NCI-H510A (cell line): ENCODE measurements around the gene KCNJ5.

Experiments used
- DNase-seq: peaks from one replicate; lab custom pipeline; 2025; lab: John Stamatoyannopoulos, UW

Gene KCNJ5

DNA sequence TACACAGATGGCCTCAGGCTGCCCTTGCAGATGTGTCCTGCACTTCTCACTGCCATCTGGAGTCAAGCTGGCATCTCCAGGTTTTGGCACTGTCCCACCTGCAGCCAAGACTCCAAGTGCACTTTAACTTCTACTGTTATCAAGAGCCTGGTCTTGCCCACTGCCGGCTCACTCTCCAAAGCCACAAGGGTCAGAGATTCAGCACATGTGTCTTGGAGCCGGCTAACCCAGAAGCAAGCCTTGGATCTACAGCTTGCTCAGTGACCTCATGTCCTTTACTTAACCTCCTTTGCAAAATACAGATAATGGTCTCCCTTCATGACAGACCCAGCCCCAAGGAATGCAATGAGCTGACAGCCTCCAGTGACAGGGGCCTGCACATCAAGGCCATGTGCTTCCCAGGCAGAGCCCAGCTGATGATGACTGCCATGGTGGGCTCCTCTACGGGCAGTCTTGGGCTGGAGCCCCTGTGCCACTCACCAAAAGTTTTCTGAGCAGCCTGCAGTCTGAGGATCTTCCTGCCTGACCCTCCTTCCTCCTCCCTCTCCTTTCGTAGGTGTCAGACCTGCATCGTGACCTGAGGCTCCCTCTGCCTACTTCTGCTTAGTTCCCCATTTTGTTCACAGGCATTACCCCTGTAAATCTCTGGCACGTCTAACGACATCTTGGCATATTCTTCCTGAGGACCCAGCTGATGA lies 42.5 kb downstream of the KCNJ5 start:
- DNase-seq: no peak

DNA sequence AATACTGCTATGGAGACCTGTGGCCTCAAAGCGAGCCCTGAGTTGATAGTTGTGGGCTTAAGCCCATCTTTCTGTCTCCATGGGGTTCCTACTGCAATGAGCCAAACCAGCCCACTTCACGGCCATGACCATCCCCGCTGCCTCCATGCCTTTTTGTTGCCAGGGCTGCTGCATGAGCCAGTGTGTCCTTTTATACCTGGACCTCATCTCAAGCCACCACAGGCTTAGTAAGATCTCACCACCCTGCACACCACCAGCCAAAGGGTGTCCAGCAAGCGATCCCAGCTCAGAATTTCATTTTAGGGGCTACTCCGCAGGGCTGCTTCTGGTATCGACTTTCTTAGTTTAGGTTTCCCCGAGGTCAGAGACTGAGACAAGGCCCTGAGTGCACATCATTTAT lies 43.2 kb downstream of the KCNJ5 start:
- no peak for DNase-seq

DNA sequence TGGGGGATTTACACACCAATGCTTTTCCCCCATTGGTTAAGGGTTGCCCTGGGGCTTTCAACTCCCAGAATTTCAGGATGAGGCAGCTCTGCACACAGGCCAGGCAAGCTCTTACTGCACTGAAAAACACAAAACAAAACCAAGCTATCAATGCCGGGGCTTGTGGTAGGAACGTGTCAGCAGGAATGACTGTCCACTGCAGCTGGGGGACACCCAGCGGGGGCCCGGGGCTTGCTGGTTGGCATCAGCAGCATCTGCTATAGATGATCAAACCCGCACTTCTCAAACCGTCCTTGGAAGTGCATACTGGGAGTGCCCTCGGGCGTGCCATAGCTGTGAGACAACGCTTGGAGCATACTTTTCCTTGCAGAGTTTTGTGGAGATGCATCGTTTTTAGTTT lies 43.8 kb downstream of the KCNJ5 start:
- no peak for DNase-seq

DNA sequence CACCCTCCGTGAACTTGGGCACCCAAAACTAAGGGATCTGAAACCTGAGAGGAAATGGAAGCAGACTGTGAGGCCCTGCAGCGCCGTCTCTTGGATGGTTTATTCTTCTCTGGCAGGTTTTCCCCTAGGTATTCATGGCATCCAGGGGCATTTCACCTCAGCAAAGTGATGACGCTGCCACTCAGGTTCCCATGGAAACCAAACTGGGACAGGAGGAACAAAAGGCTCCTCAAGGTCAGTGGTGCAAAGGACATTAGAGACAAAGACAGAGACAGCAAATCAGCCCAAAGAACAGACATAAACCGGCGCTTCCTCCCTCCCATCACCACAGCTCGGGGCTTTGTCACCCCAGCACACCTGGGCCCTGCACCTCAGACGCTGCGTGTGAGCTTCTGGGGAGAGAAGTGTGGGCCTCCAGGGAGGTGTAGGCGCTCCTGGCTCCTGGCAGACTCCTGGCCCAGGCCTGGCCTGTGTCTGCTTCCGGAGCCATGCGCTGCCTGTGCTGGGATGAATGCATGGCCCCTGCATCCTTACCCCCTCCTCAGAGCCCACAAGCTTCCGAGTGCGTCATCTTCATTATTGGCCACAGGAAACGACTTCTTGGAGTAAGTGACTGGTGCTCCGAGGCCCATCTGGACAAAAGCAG lies 45.6 kb downstream of the KCNJ5 start:
- DNase-seq: peak; percentile 18

DNA sequence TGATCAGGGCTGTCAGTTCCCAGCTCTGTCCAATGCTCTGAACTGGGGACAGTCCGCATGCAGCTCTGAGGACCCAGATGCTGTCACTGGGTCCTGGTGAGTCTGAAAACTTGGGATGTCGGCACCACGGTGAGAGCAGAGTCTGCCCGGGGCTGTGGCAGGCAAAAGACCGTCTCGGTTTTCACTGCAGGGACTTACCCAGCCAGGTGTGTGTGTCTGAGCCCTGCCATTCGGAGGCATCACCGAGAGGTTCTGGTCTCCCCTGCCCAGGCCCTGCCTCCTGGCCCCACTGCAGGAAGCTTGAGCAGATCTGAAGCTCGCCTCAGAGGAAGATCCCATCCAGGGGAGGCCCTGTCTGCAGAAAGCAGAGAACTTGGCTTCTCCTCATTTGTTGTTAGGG lies 46.3 kb downstream of the KCNJ5 start:
- no peak for DNase-seq

DNA sequence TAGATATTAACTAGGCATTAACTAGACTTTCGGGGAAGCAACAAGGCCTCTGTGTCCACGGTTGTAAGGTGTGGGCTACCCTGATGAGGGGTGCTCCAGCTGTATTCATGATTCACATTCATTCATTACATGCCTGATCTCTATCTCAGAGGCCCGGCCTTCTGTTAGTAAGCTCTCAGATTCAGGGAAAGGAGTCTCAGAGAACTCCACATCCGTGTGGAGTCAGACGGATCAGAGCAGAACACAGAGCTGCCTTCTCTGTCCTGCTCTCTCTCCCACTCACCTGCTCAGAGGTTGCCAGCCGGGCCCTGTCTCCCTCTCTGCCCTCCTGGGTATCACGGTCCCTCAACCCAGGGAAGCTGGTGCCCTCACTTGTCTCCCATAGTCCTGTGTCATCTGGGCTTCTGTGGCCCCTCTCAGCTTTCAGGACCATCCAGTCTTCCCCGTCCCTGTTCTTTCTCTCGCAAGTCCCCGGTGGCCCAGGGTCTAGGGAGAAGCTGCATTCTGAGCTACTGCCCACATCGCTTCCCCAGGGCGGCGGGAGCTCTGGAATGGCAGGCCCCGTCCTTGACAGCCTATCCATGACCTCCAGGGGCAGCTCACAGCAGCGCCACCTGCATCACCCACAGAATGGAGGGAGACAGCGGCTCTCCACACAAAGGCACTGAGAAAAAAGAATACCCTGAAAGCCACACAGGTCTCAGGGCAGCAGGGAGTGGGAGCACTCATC lies 47.2 kb downstream of the KCNJ5 start:
- DNase-seq: no peak

DNA sequence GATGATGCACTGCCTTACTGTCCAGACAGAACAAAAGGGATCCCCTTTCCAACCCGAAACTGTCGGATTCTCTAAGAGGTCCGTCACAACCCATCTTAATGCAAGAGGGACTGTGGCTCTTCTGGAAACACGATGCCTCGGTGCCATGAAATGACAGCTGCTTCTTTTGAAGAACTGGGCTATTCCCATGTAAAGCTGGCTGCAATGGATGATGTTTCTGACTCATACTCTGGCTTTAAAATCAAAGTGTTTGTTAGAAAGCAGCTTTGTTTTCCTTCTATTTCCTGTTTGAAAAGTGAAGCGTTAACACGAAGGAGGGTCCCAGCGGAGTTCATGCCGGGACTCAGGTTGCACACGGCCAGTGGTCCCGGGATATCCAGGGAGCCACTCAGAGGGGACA lies 48.4 kb downstream of the KCNJ5 start:
- DNase-seq: no peak

DNA sequence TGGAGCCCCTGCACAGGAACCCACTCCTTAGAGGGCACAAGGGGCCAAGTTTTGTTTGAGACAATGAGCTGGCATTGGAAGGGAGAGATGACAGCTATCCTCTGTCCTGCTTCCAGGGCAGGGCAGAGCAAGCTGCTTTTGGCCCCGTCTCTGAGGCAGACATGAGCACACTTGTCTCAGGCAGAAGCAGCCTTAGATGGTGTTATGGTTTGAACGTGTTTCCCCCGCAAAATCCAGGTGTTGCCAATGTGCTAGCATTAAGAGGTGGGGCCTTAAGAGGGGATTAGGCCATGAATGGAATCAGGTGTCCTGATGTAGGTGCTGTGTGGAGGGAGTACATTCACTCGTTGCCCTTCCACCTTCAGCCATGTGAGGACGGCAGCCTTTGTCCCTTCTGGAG lies 49.0 kb downstream of the KCNJ5 start:
- DNase-seq: no peak

DNA sequence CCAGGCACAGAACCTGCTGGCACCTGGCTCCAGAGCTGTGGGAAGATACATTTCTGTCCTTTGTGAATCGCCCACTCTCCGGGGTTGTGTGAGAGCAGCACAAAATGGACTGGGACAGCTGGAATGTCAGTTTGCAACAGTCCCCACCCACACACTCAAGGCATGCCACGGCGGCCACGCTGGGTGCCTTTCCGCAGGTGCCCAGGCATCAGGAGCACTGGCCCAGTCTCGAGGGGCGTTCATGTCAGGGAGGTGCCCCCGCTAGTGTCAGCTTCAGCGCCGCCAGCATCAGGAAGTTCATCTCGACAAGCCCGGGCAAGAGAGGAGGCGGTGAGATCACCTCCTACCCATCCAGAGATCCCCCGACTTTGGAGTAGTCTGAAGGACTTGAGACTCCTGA lies 49.4 kb downstream of the KCNJ5 start:
- no peak for DNase-seq

DNA sequence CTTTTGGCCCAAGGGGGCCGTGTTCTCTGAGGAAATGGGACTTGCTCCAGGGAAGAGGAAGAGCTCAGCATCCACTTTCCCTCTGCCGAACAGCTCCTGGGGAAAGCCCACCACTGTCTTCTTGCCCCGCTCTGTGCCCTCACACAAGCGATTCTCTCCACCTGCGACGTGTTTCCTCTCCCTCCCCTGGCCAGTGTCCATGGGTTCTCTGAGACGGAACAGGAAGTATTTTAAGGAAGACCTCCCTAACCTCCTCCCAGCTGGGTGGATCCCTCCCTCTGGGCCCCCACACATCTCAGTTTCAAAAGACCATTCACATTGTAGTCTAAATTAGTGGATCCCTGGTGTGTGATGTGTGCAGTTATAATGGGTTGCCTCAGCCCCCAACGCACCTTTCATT lies 50.0 kb downstream of the KCNJ5 start:
- no peak for DNase-seq

DNA sequence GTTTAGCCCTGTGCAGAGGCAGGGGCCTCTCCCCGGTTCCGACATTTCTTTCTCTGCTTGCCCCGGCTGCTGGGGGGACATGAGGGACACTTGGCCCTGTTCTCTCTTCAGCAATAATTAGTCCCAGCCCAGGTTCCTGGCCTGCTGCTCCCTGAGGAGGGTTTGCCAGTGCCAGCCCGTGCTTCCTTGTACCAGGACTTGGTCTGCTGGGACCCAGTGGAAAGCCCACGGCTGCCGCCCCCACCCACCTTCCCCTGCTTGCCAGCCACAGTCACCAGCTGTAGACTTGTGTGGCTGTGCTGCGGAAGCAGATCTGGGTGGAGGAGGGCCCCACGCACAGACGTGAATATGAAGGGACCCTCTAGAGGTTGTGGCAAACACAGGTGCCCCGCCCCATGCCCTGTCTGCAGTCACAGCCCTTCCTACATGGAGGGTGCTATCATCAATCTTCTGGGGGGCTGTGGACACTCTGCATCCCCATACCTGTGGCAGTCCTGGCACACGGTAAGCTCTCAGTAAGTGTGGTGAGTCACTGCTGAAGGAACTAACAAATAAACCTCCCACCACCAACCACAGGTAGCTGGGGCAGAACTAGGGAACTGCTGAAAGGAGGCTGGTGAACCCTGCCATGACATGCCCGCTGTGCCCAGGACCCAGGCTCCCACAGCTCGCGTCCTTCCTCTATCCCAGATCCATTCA lies 50.6 kb downstream of the KCNJ5 start:
- DNase-seq: no peak

DNA sequence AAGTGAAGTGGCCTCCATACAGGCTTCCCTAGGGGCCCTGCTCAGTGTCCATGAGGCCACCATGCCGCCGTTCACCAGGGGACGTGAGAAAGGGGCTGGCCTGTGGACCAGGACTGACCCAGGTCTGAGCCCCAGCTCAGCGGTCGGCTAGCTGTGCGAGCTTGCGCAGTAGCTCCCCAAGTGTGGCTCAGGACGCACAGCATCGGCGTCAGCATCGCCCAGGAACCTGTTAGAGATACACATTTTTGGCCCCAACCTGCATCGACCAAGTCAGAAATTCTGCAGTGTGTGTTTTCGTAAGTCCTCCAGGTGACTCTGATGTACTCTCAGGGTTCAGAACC lies 51.1 kb downstream of the KCNJ5 start:
- no peak for DNase-seq

DNA sequence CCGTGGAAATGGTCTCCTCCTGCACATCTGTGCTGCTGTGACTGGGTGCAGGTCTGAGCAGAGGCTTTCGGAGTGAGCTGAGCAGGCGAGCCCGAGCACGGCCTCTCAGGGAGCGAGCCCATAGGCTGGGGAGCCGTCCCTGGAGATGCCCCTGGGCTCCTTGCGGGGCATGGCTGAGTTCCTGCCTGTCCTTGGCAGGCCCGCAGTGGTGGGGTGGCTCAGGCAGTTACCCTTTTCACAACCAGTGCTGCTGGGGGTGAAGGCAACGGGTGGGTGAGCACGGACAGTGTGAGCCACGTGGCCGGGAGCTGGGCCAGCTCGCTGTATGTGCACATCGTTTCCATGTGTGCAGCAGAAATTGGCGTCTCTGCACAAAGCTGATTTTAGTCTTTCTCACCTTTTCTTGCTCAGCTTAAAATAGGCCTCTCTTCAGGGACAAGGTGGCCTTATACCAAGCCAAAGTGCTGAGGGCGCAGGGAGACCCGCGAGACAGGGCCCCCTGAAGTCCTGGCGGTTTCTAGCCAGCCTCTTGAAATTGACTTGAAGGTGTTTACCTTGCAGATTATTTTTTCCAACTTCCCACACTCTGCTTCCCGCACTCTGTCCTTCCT lies 51.8 kb downstream of the KCNJ5 start, which contains the start of gene TP53AIP1:
Gene TP53AIP1, minus strand, starts transcription at position 55 of the 611 bp plus-strand sequence. CDS start 5,053 bp downstream, outside the sequence.
- no peak for DNase-seq

DNA sequence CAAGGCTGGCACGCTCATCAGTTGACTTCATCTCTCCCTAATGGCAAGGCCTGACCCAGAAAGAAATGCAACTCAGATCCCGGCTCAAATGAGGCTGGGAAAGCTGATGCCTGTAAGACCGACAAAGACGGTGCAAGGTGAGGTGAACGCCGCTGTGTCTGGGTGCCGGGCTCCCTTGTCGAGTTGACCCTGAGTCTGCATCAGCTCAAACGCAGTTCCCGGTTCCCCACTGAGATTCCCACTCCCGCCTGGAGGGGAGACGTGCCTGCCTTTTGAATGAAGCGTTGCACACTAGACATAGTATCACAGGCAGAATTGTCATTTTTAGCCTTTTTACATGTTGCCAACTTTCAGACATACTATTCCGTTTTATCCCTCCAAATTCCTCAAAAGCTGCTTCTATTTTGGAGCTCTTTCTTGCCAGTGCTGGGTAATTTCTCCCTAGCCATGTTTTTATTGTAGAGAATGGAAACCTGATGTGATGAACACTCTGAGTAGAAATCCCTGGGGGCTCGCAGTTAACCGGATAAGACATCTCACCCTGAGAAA lies 52.3 kb downstream of the KCNJ5 start:
- no peak for DNase-seq

DNA sequence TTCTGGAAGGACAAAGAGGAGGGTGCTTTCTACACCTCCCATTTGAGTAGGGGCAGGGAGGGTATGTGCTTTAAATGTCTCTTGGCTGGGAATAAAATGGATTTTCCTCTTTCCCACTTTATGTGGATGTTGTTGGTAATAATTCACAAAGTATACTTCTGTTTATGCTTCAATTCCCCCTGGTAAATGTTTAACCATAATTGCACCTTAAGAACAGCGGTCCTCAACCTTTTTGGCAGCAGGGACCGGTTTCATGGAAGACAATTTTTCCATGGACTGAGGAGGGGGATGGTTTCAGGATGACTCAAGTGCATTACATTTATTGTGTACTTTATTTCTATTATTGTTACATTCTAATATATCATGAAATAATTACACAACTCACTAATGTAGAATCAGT lies 55.5 kb downstream of the KCNJ5 start:
- DNase-seq: no peak

DNA sequence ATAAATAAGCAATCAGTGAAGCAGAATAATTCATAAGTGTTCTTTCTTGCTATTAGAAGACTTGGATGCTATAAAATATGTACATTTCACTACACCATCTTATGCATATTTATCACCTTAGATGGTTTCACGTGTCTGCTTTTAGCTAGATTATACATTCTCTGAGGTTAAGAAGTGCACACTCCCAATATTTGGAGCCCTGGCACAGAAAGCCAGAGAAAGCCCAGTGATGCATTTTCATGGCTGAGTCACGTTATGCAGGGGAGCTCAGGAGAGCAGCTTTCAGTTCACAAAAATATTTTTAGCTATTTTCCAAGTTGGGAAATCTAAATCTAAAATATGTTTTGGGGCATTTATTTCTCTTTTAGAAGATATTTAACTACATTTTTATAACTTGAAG lies 56.6 kb downstream of the KCNJ5 start:
- no peak for DNase-seq

DNA sequence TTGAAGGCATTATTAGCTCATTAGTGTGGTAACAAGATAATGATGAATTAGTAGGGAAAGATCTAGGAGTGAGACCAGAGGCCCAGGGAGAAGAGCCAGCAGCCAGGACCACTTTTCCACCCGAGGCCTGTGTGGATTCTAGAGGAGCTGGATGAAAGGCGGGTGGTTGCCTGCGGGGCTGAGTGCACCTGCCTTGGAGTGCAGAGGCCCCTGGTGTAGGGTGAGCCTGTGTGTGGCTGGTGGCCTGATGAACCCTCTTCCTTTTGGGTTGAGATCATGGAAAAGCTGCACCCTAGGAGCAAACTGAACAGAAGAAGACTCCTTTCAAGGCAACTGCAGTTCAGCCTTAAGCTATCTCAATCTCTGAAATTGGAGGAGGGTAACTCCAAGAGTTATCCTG lies 57.4 kb downstream of the KCNJ5 start:
- no peak for DNase-seq

DNA sequence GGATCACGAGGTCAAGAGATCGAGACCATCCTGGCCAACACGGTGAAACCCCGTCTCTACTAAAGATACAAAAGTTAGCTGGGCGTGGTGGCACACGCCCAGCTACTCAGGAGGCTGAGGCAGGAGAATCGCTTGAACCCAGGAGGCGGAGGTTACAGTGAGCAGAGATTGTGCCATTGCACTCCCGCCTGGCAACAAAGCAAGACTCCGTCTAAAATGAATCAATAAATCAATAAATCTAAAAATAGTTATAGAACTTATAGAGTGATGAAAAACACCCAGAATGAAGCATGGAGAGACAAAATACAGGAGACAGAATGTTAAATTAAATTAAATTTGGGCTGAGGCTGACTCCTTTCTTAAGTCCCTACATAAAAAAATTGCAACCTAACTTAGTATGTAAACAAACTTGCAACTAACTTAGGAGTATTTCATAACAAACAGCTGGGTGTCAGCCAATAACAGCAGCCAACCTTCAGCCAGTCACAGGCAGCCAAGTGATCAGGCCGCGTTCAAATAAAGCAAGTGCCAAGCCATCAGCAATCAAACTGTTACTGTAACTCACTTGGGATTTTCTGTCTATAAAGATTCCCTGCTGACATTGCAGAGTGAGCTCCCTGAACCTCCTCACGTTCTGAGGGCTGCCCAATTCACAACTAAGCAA lies 58.8 kb downstream of the KCNJ5 start:
- no peak for DNase-seq

DNA sequence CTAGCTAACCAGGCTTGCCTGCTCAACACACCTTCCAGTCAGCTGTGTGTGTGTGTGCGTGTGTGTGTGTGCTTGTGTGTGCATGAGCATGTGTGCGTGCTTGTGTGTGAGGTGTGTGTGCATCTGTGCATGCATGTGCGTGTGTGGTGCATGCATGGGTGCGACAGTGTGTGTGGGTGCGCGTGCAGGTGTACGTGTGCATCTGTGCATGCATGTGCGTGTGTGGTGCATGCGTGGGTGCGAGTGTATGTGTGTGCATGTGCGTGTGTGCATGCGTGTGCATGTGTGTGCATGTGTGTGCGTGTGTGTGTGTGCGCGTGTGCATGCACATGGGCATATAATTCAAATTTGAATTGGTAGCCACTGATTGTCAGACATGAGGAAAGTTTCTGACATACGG lies 62.0 kb downstream of the KCNJ5 start:
- DNase-seq: no peak

DNA sequence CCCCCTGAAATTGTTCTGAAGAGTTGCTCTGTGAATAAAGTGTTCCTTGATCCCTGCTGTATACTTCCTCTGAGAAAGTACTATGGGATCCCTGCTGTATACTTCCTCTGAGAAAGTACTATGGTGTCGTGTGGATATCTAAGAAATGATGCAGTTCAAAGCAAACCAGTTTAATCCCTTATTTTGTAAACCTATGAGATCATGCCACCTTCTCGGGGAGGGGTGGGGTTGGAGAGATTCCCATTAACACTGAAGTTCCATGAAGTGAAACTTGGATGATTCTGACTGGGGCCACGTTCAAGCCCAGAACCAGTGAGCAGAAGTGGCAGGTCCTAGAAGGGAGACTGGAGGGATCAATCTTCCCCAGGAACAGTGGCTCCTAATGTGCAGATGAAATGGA lies 64.5 kb downstream of the KCNJ5 start:
- DNase-seq: no peak

DNA sequence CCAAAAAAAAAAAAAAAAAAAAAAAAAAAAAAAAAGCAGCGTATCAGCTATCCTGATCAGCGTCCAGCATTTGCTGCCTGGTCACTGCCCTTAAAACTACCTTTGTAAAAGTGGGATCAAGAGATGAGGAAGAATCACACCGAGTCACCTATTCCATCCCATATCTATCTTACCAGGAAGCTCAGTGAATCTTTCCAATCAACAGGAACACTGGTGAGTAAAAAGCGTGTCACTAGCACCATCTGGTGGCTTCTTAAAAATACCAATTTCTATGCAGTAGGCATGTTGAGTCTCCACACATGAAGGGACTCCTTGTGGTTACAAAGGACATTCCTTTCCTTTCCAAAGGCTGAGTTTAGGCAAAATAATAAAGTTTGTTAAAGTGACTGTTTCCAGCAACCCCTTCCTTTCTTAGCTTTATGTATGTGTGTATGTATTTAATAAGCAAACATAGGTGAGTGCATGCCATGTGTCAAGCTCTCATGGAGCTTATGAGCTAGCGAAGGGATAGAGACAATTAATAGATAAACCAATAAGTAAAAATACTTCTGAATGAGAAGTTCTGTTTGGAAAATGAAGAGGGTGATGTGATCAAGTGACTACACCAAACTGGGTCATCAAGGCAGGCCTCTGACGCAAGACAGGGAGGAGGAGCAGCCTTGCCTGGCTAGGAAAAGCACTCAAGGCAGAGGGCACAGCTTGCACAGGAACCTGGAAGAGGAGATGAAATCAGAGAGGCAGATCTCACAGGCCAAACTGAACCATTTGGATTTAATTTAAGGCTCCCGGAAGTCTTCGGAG lies 65.4 kb downstream of the KCNJ5 start:
- peak; percentile 17 for DNase-seq
